Stomach (tissue), 4 donors: Measurements from ENCODE around the gene SLC7A5.

Experiments used
- EP300 ChIP-seq: sonication (generic); formaldehyde crosslinking; IDR thresholded peaks from one replicate; pipeline ENCODE4 v1.6.1; 2017; ENCODE audit warnings: antibody characterized with exemption
- POLR2A ChIP-seq, 4 donors: fragments of 450-650 bp; IDR thresholded peaks; one replicate each; pipeline ENCODE4 v1.6.1; 2016; ENCODE audit warnings: antibody characterized with exemption in 4 of 4, control low read depth in 2 of 4, mild to moderate bottlenecking in 1 of 4, moderate library complexity in 1 of 4
- POLR2AphosphoS5 ChIP-seq, 3 donors: sonication (generic); formaldehyde crosslinking; IDR thresholded peaks; one replicate each; pipeline ENCODE4 v1.6.1; 2016; ENCODE audit warnings: antibody characterized with exemption in 3 of 3
- TF ChIP-seq, protein P1 (sequence below), 7 experiments: fragments of 450-650 bp in 4 of 7; fragments of 200-600 bp in 3 of 7; sonication (generic) in 3 of 7; IDR thresholded peaks; one replicate each; pipeline ENCODE4 v1.5.1; 2016 to 2019; ENCODE audit warnings: antibody characterized with exemption in 7 of 7, control low read depth in 2 of 7, mild to moderate bottlenecking in 1 of 7

DNA sequence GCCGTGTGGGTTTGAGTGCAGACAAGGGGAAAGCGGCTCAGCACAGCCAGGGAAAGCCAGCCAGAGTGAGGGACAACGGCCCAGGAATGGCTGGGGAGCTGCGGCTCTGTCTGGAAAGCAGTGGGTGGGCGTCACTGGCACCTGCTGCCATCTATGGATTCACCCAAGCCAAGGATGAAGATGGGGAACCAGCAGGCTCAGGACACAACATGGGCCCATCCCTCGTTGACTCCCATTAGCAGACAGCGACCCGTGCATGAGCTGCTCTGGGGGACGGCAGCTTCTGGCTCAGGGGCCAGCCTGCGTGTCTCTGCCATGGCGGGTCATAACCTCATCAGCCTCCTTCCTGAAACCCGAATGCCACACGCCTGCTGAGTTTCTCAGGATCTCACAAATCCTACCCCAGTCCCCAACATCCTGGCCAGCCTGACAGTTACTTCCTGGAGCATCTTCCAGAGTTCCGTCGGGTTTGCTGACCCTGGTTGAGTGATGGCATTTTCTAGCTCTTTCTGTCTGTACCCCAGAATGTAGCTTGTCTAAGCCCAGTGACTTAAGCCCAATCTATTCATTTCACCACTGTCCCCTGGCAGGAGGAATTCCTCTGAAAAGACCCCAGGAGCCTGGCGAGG lies 50.7 kb downstream of the SLC7A5 start:
- TF ChIP-seq, protein P1, sequence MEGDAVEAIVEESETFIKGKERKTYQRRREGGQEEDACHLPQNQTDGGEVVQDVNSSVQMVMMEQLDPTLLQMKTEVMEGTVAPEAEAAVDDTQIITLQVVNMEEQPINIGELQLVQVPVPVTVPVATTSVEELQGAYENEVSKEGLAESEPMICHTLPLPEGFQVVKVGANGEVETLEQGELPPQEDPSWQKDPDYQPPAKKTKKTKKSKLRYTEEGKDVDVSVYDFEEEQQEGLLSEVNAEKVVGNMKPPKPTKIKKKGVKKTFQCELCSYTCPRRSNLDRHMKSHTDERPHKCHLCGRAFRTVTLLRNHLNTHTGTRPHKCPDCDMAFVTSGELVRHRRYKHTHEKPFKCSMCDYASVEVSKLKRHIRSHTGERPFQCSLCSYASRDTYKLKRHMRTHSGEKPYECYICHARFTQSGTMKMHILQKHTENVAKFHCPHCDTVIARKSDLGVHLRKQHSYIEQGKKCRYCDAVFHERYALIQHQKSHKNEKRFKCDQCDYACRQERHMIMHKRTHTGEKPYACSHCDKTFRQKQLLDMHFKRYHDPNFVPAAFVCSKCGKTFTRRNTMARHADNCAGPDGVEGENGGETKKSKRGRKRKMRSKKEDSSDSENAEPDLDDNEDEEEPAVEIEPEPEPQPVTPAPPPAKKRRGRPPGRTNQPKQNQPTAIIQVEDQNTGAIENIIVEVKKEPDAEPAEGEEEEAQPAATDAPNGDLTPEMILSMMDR (IDR thresholded peaks at IDR 0.05) = no peak
- no peak for TF ChIP-seq POLR2A (IDR thresholded peaks at IDR 0.05)
- TF ChIP-seq POLR2AphosphoS5 (IDR thresholded peaks at IDR 0.05) = no peak
- TF ChIP-seq EP300 = no peak
